Activated CD4-positive, alpha-beta T cell treated with anti-CD3 and anti-CD28 coated beads, Interleukin-10, Interleukin-2, amounts not matched to agents 100 ng/mL and 50 ng/mL, durations not matched to agents 16 hours and 8 hours (primary cell): ENCODE measurements around the gene EPS8L3.
A peak's percentile ranks its signal among the peaks of the same experiment; 100 is the strongest.
"Not testable (repeated sequence)": the region's sequence is repeated elsewhere in the genome, so short reads cannot be mapped to it uniquely, and the experiment has no call there.

ENCODE experiments used
- DNase-seq: peaks from one replicate; pipeline ENCODE4 v3.0.0-alpha.2; 2020

Gene EPS8L3

DNA sequence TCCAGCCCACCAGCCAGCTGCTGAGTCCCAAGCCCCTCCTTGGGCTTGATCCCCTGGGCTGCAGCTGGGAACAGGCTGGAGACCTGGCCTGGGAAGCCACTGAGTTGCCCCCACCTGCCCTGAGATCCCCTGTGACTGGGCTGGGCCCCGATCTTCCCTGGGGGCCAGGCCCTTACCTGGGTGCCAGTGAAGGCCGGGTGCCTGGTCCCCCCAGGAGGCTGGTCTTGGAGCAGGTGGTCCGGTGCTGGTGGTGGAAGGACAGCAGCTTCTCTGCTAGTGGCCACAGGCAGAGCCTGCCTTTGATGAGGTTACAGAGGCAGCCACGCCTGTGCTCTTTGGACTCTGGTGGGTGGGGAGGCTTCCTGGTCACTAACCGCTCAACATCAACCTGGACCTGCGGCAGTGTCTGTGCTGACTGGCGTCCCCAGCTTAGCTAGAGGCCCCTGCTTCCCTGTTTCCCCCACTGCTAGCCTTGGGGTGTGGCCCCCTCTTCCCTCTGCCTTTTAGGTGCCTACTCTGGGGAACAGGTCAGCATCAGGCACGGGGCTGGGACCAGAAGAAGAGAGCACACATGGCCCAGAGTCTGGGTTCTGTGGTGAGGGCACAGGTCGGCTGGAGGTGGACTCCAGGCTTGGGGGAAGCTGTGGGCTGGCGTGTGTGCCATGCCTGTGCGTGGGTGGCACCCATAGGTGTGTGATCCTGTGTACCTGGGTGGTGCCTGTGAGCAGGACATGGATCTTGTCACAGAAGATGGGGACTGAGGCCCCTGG lies at the start of gene EPS8L3:
TSS of gene EPS8L3 (minus strand) at position 278 of the 770 bp plus-strand sequence. CDS start 2,174 bp downstream, outside the sequence.
- DNase-seq = no peak

DNA sequence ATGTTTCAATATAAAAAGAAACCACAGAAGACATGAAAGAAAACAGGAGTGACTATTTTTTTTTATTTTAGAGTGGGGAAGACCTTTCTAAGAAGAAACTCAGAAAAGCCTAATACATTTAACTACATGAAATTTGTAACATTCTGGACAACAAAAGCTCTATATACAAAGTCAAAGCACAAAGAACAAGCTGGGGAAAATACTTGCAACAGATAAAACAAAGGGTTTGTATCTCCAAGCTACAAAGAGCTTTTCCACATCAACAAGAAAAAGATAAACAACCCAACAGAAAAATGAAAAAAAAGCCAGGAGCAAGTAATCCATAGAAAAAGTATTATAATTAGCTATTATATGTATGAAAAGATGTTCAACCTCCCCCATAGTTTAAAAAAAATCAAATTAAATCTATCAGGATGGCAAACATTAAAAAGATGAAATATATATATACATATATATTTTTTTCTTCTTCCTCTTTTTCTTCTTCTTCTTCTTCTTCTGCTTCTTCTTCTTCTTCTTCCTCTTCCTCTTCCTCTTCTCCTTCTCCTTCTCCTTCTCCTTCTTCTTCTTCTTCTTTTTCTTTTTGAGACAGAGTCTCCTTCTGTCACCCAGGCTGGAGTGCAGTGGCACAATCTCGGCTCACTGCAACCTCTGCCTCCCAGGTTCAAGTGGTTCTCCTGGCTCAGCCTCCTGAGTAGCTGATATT lies 49.1 kb upstream of the EPS8L3 start:
- no peak for DNase-seq

GRCh38 chr1:109808703-109809102 lies 45.0 kb upstream of the EPS8L3 start:
- no peak for DNase-seq

DNA sequence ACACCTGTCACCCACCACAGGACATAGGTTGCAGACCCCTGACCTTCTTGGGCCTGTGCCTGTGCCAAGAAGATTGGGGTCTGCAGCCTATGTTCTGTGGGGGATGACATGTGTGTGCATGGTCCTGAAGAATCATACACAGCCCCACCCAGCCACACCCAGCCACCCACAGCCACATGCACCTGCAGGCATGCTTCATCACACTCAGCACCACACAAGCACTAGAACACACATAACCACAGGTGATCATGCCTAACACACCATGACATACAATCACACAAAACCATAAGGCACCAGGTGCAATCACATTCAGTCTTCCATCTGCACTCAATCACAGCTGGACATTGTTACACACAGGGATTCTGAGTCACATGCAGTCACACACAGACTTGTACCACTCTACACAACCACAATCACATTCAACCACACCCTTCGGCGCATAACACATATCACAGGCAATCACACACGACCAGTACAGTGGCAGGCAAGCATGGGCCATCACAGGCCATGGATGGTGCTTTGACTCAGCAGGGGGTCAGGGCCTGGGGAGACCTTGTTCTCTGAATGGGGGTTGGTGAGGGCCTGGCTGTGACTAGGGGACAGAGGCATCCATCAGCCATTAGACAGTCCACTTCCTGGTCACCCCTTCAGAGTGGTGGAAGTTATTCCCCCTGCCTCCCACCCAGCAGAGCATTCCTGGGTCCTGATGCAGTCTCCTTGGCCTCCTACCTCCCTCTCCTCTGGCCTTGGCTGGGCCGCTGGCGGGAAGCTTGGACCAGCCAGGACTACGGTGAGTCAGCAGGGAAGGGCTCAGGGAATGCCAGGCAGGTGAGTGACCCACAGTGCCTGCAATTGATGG lies 44.3 kb upstream of the EPS8L3 start:
- DNase-seq = no peak

DNA sequence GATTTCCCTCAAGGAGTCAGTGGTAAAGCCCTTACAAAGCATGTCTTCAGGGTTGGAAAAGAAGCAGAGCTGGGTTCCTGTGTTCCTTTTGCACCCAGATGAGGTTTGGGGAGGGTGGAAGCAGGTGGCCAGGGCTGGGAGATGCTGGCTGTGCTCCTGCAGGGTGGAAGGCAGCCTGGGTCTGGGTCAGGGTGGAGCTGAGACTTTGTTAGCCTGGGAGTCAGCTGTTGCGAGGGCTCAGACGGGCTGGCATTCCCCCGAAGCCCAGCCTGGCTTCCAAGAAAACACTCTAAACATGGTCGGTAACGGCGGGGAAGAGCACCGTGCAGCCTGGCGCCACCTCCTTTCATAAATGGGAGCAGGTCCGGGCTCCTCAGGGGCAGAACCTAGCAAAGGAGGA lies 43.7 kb upstream of the EPS8L3 start:
- no peak for DNase-seq

GRCh38 chr1:109806733-109807400 lies 43.1 kb upstream of the EPS8L3 start:
- DNase-seq = no peak

DNA sequence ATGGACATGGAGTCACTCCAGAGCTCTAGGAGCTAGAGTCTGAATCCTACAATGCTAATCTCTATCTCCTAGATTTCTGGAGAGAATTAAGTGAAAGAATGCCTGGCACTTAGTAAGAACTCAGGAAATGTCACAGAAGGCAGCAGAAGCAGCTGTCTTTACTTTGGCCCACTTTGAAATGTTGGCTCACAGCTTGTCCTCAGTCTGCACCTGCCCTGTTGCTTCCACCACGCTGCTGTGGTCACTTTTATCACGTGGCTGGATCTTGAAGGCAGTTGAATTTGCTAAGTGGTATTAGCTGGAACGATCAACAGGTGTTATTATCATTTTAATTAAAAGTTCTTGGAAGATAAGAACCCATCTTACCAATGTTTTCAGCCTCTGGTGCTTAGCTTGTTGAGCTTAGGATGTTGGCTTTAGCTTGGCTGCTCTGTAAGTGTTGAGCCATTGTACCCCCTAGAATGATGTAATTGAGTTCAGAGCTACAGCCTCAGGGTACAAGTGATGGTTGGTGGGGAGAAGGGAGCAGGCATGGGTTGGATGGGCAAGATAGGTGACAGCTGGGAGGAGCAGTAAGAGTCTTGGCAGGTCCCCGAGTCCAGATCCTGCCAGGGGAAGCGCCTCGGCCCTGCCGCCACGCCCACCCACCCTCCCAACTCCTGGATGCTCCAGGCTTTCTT lies 41.9 kb upstream of the EPS8L3 start:
- no peak for DNase-seq

DNA sequence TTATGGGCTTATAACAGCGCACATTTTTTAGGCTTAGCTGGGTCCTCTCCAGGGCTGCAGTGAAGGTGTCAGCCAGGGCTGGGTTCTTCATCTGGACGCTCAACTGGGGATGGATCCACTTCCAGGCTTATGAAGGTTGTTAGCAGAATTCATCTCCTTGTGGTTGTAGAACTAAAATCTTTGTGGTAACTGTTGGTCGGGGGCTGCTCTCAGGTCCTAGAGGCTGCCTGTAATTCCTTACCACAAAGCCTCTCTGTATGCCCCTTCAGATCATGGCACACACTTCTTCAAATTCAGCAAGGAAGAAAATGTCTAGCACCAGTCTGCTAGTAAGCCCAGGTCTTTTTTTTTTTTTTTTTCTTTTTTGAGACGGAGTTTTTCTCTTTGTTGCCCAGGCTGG lies 40.9 kb upstream of the EPS8L3 start:
- DNase-seq = no peak

- no peak for DNase-seq
Measured at GRCh38 chr1:109803901-109804331, 40.2 kb upstream of the EPS8L3 start.

DNA sequence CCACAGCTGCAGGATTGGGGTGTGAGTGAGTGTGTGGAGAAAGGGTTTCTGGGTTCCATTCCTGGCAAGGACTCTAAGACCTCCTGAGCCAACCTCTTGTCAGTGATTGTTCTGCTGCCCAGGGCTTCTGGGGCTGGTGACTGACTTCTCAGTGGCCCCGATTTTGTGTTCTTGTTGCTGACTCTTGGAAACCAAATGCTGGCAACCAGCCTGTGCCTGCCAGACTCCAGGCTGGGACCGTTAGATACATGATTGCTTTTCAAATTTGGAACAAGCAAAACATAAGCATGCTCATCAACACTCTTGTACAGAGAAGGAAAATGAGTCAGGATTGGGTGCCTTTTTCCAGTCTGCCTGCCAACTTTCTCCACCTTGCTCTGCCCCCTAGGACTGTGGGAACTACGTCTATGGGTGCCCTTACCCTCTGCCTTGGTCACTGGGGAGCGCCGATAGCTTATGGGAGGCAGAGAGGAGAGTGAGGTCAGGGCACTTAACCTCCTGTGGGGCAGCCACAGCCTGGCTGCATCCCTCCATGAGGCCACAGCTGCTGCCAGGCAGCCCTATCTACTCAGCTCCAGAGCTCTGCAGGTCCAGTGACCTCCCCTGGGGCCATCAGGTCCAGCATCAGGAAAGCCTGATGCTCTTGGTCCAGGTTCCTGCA lies 39.3 kb upstream of the EPS8L3 start:
- DNase-seq = no peak

DNA sequence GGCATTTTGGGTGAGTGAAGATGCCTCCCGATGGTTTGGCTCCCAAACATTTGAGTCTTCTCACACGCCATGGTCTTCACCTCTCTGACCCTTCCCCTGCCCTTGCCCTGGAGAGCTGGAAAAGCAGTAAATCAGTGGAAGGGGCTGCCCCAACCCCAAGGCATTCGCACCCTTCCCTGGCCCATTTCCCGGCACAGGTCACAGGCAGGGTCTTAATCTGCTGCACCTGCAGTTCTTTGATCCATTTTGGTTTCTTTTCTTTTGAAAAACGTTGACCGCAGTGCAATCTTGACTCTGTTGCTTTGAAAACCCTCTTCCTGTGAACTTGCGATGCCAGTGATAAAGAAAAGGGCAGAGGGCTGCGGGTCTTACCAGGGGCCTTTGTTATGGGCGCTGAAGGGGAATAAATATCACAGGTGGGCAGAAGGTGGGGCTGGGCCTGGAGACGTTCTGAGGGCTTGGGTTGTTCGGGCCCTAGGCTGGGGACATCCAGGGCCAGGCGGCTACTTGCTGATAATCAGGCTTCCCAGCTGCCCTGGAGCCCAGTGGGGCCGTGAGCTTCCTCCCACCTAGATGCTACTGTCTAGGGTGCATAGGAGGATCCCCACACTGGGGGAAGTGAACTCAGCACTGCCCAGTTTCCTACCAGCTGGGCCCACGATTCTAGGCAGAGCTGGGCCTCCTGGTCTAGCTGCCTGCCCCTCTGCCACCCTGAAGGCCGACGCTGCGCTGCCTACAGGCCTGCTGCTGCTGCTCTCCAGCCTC lies 38.6 kb upstream of the EPS8L3 start:
- DNase-seq = peak; percentile 80

- no peak for DNase-seq
Measured at GRCh38 chr1:109801791-109802135, 38.0 kb upstream of the EPS8L3 start.

DNA sequence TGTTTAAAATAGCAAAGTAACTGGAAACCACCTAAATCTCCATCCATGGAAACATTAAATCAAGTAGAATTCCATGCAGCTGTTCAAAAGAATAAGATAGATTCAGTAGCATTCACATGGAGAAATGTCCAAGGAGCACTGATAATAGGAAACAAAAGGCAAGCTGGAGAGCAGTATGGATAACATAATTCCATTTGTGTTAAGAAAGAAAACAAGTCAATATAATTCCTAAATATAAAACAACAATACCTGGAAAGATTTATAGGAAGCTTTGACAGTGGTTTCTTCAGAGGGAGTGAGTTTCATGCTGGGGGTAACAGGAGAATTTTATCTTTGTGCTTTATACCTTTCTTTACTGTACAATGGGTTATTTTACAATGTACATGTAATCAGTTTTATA lies 36.6 kb upstream of the EPS8L3 start:
- no peak for DNase-seq

DNA sequence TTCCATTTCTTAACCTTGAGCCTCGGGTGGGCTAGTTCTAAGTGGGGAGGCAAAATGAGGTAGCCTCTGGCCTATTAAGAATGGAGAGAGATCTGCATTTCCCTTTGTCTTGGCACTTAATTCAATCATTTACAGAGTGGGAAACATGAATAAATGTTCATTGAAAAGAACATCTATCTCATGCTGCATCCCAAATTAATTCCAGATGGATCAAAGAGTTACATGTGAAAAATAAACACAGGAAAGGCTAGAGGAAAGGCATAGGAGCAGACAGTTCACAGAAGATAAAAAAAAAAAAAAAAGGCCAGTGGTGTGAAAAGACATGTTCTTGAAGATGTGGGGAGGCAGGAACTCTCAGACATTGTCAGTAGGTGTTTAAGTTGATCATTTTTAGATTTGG lies 35.7 kb upstream of the EPS8L3 start:
- no peak for DNase-seq

DNA sequence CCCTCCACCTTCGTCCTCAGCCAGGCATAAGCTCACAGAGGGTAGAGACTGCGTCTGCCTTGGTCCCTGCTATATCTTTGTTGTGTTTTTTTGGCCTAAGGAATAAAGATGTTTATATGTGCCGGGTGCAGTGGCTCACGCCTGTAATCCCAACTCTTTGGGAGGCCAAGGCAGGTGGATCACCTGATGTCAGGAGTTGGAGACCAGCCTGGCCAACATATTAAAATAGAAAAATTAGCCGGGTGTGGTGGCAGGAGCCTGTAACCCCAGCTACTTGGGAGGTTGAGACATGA lies 33.5 kb upstream of the EPS8L3 start:
- not testable (repeated sequence) for DNase-seq

DNA sequence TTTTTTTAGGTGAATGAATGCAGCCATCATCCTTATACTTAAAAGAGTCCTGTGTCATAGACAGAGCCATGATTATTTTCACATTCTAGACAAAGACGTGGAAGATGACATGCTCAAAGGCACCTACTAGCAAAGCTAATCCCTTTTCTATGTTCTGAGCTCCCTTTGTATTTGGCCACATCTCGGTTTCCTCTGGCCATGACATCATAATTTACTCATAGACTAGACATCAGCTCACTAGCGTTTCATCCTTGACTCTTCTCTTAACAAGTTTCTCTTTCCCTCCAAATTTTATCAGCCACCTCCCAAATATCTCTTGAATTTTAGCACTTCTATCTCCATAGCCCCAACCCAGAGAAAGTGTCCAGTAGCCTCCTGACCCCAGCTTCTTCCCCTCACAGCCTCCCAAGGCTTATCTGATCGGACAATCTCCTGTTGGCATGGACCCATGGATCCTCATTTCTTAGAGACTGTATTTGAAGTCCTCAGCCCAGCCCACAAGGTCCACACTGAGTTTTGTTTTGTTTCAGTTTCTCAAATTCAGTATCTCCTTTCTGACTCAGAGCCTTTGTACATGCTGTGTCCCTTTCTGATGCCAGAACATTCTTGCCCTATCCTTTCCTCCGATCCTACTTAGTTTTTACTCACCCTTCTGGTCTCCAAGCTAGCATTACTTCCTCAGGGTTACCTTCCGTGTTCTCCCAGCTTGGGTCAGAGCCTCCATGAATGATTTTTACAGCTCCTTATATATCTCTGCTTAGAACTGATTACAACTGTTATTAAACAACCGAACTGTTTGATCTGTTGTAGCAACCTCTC lies 33.0 kb upstream of the EPS8L3 start:
- DNase-seq = peak; percentile 35

- no peak for DNase-seq
Measured at GRCh38 chr1:109794319-109795132, 30.8 kb upstream of the EPS8L3 start.

DNA sequence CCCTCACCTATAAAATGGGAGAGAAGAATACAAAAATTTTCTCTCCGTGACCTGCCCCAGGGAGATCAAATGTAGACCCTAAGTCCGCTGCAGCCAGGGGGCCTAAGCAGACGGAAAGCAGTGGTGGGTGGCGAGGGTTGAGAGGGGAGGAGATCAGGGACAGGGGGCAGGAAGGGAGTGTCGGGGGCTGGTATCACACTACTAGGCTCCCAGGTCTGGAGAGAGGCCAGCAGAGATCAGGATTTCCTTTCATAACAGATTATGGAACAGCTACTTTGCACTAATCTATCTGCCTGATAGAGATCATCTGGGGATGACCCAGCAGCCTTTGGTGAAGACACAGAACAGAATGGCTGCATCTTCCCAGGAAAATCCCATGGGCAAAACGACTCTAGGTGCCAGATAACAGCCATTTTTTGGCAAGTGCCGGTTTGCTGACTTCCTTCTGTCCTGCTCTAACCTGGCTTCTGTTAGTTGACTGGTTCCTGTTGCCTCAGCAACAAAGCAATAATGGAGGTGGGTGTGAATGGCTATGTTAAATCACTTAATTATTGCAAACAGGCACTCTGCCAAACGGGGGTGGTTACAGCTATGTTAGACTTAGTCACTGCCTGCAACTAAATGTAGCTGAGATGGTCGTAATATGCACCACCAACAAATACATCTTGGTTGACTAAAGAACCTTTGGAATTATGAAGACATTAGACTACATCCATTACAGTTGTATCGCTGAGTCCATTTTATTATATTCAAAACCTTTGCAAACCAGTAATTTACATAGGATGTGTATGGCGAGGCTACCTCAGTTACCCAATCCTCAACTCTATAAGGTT lies 30.0 kb upstream of the EPS8L3 start:
- no peak for DNase-seq

DNA sequence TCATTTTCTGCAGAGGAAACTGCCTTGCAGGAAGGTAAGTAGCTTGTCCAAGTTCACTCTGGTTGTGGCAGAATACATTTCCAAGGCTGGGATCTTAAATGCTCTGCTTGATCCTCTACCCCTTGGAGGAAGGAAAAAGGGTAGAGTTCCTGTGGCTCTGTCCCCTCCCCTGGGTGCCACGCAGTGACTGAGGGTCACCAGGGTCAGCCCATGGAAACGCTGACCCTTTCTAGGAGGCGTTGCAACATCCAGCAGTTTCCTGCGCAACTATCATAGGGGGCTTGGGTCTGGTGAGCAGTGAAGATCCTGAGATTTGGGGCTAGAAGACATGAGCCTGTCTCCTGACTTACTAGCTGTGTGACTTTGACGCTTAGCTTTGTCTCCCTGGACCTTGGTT lies 29.4 kb upstream of the EPS8L3 start:
- no peak for DNase-seq
